ENCODE results near the gene CLN3.
"Not testable (repeated sequence)": the region's sequence is repeated elsewhere in the genome, so short reads cannot be mapped to it uniquely, and the experiment has no call there.

Gene CLN3

DNA sequence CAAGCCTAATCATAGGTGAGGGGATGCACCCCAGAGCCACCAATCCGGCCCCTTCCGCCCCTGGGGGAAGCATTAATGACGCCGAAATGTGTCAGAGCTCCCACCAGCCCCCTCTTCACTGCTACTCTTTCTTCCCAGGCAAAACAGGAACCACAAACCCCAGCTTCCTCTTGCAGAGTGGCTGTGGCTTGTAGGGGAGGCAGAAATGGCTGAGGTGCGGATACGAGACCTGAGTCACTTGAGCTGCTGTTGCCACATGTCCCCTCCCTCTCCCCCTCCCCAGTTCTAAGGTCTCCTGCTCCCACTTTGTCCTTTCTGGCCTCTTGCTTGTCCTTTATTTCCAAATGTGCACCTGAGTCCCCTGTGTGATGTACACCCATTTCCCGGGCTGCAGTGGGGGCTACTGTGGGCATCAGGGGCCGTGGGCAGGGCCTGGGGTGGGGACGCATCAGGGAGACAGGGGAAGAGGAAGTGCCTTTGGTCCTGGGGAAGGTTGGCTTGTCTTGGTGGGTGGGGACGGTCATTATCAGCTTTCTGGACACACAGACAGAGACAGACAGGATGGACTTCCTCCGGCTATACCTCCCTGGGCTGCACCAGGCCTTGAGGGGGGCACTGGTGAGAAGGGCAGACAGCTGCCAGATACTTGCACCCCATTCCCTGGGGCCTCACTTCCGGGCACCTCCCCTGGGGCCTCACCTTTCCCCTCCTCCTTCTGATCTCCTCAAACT lies 2.4 kb upstream of the CLN3 start, which contains the start of gene APOBR:
Gene APOBR (plus strand): TSS at position 523 of the 731 bp plus-strand sequence. CDS start 39 bp downstream, at position 562.
- DNase-seq = no peak

DNA sequence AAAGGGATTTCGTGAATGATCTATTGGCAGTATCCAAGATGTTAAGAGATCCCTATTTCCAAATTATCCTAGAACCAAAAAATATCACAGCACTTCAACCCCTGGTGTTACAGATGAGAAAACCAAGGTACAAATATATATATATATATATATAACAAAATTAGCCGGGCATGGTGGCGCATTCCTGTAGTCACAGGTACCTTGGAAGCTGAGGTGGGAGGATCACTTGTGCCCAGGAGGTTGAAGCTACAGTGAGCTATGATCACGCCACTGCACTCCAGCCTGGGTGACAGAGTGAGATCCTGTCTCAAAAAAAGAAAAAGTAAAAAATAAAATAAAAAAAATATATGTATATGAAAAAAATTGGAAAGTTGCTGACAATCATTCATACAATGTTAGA lies 637 bp upstream of the CLN3 start:
- DNase-seq = no peak

DNA sequence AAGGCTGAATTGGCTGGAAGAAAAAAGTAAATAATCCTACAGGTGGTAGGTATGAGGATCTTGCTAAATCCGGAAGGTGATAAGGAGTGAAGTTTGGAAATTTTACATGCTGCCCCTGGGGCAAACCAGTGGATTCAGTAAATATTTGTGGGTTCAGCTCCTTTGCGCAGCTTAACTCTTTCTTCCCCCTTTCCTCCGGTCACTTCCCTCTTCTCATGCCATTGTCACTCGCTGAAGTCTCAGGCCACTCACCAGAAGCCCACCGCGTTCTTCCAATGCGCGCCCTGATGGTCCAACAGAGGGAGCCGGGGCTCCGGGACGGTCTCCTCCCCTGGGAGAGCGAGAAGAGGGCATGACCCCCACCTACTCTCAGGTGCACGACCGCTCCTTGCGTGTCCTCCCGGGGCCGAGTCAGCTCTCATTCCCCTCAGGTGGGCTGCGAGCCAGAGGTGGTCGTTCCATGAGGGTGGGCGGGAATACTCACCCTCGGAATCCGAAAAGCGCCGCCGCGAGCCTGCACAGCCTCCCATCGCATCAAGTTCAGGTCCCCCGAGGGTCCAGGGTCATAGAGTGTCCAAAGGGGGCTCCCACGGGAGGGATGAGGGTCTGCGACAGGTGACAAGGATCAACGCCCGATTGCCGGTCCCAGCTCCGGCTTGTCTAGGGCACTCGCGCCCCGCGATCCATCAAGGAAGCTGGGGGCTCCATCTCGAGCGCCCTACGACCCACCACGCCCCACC lies 474 bp downstream of the CLN3 start:
- DNase-seq = no peak

DNA sequence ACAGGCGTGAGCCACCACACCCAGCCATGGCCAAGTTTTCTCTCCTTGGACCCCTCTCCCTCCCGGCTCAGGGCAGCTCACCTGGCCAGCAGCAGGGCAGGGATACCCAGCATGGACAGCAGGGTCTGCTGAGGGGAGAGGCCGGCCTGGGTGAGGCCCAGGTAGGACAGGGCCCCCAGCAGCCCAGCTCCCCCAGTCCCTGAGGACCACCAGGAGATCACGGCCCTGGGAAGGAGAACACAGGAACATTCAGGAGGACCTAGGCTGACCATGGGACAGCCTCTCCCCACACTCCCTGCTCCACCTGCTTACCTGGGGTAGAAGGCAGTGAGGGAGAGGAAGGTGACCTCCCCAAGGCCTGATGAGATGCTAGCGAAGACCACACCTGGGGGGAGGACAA lies 5.6 kb downstream of the CLN3 start:
- no peak for DNase-seq

GRCh38 chr16:28483361-28483760 lies 8.5 kb downstream of the CLN3 start:
- not testable (repeated sequence) for DNase-seq

DNA sequence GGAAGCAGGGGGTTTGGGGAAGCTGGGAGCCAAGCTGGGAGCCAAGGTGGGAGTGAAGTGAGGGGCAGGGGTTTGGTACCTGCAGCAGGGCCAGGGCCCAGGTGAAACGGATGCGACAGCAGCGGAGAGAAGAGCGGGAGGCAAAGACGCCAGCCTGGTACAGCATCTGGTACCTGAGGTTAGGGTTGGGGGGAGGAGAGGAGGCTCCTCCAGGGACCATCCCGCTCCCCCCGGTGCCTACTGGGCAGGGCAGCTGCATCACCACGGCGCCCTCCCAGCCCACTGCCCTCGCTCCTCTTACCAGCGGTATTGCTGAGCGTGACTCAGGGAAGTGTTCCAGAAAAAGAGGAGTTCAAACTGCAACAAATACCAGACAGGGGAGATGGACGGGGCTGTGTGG lies 9.8 kb downstream of the CLN3 start:
- DNase-seq = no peak

GRCh38 chr16:28478506-28479180 lies 13.2 kb downstream of the CLN3 start:
- DNase-seq = no peak

GRCh38 chr16:28477311-28477920 lies 14.5 kb downstream of the CLN3 start:
- no peak for DNase-seq

- no peak for DNase-seq
Observed at GRCh38 chr16:28475221-28475620, 16.7 kb downstream of the CLN3 start.

- no peak for DNase-seq
Observed at GRCh38 chr16:28473714-28474265, 18.1 kb downstream of the CLN3 start.

DNA sequence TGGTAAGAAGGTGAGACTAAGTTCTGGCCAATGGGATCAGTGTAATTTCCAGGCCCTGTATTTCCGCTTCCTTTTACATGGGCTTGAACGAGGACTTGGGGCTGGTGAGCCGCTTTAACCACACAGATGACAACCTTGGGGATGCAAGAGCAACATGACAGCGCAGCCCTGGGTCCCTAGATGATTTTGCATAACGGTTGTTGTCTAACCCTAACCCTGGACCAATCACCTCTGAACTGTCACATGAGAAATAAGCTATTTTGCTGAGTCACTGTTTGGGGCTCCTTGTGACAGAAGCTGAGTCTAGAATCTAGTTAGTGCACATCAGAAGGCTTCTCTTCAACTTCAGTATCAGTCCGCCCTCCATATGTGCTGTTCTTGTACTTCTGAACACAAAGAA lies 44.8 kb downstream of the CLN3 start:
- DNase-seq = not testable (repeated sequence)

- not testable (repeated sequence) for DNase-seq
Observed at GRCh38 chr16:28446388-28446787, 45.5 kb downstream of the CLN3 start.

- DNase-seq = not testable (repeated sequence)
Observed at GRCh38 chr16:28443943-28444342, 47.9 kb downstream of the CLN3 start.

GRCh38 chr16:28438899-28439298 lies 53.0 kb downstream of the CLN3 start:
- DNase-seq = not testable (repeated sequence)

GRCh38 chr16:28435340-28435739 lies 56.5 kb downstream of the CLN3 start:
- not testable (repeated sequence) for DNase-seq
